NCI-H2196 treated with DMSO at 0.1 percent for 48 hours (cell line): Measurements from ENCODE around the gene FOXP1.
A peak's percentile ranks its signal among the peaks of the same experiment; 100 is the strongest.

Source experiments
- DNase-seq: peaks from one replicate; lab custom pipeline; 2025; ENCODE audit not compliant: unreplicated experiment; lab: John Stamatoyannopoulos, UW

The FOXP1 gene

GRCh38 chr3:71406972-71407810, 176.3 kb downstream of the FOXP1 start:
- DNase-seq, result no peak

GRCh38 chr3:71402911-71403310, 180.6 kb downstream of the FOXP1 start:
- DNase-seq, result no peak

- no peak for DNase-seq
These were observed 181.2 kb downstream of the FOXP1 start for GRCh38 chr3:71402280-71402679.

- DNase-seq, result no peak
These were observed 181.8 kb downstream of the FOXP1 start for GRCh38 chr3:71401695-71402231.

- DNase-seq, result no peak
These were observed 182.5 kb downstream of the FOXP1 start for GRCh38 chr3:71400986-71401451.

- DNase-seq, result no peak
These were observed 184.1 kb downstream of the FOXP1 start for GRCh38 chr3:71399478-71399877.

- no peak for DNase-seq
These were observed 185.2 kb downstream of the FOXP1 start for GRCh38 chr3:71398157-71398836.

GRCh38 chr3:71397726-71398125, 185.8 kb downstream of the FOXP1 start:
- DNase-seq, result no peak

GRCh38 chr3:71397046-71397445, 186.5 kb downstream of the FOXP1 start:
- no peak for DNase-seq

GRCh38 chr3:71395927-71396695, 187.4 kb downstream of the FOXP1 start:
- no peak for DNase-seq

GRCh38 chr3:71395470-71395869, 188.1 kb downstream of the FOXP1 start:
- DNase-seq, result no peak

GRCh38 chr3:71393745-71394144, 189.8 kb downstream of the FOXP1 start:
- no peak for DNase-seq

- no peak for DNase-seq
These were observed 190.4 kb downstream of the FOXP1 start for GRCh38 chr3:71393093-71393492.

GRCh38 chr3:71392251-71392650, 191.3 kb downstream of the FOXP1 start:
- no peak for DNase-seq

- DNase-seq, result no peak
These were observed 192.2 kb downstream of the FOXP1 start for GRCh38 chr3:71391361-71391760.

GRCh38 chr3:71389911-71390573, 193.5 kb downstream of the FOXP1 start:
- DNase-seq, result peak; percentile 35

GRCh38 chr3:71389191-71389590, 194.3 kb downstream of the FOXP1 start:
- no peak for DNase-seq

GRCh38 chr3:71388535-71389120, 194.9 kb downstream of the FOXP1 start:
- no peak for DNase-seq

GRCh38 chr3:71387586-71387985, 195.9 kb downstream of the FOXP1 start:
- no peak for DNase-seq
